Activated T-cell treated with anti-CD3 and anti-CD28 coated beads, Interleukin-2, amount 50 U/mL, for 4 hours (primary cell): ENCODE results near the gene IL12RB1. TPM values are rescaled to one million over a fixed set of nuclear protein-coding genes. Genes with fewer than 3 reads are reported as not detected.

ENCODE experiments used
- total RNA-seq, 3 donors: library from RNA; stranded (reverse); gene quantifications; one replicate each; pipeline ENCODE4 v1.2.1, GENCODE V29; 2021

Gene IL12RB1
- total RNA-seq, 3 donors from 2014 or later: 10.4 to 16.1 (median 14.8) TPM

Other genes starting within 250 kb of the IL12RB1 start
- 100 to 1,000 TPM; 181 to 220 (median 189) TPM for gene JAK3, start 239.0 kb downstream of the IL12RB1 start, total RNA-seq
- gene RPL18A, start 227.0 kb downstream of the IL12RB1 start, total RNA-seq: 1,000 to 10,000 TPM; 4,001 to 4,060 (median 4,048) TPM
- gene SLC5A5, start 215.0 kb downstream of the IL12RB1 start, total RNA-seq: 1 to 10 TPM in 2 of 3 donors, under 1 TPM in 1; 0.98 to 1.6 (median 1.1) TPM
- gene CCDC124, start 153.9 kb downstream of the IL12RB1 start, total RNA-seq: 100 to 1,000 TPM; 228 to 261 (median 236) TPM
- gene KCNN1, start 119.8 kb downstream of the IL12RB1 start, total RNA-seq: under 1 TPM in 2 of 3 donors, not detected in 1; 0.24 to 0.32 TPM
- gene ARRDC2, start 78.8 kb downstream of the IL12RB1 start, total RNA-seq: 10 to 100 TPM; 19.4 to 24.4 (median 22.4) TPM
- gene MAST3, start 10.8 kb upstream of the IL12RB1 start, total RNA-seq: 10 to 100 TPM; 10.4 to 11.1 (median 10.7) TPM
- gene PIK3R2, start 66.2 kb upstream of the IL12RB1 start, total RNA-seq: 10 to 100 TPM; 16.5 to 21.4 (median 19.6) TPM
- 10 to 100 TPM; 13.6 to 36.7 (median 13.8) TPM for gene IFI30, start 86.9 kb upstream of the IL12RB1 start, total RNA-seq
- 10 to 100 TPM; 33.9 to 39.7 (median 35.7) TPM for gene MPV17L2, start 106.3 kb upstream of the IL12RB1 start, total RNA-seq
- gene RAB3A, start 117.1 kb upstream of the IL12RB1 start, total RNA-seq: 1 to 10 TPM; 3.6 to 8.0 (median 6.6) TPM
- not detected for gene PDE4C, start 139.5 kb upstream of the IL12RB1 start, total RNA-seq
- gene IQCN, start 187.5 kb upstream of the IL12RB1 start, total RNA-seq: under 1 TPM; 0.35 to 0.42 (median 0.38) TPM
- 100 to 1,000 TPM; 232 to 244 (median 242) TPM for gene JUND, start 194.7 kb upstream of the IL12RB1 start, total RNA-seq
- 100 to 1,000 TPM; 209 to 254 (median 230) TPM for gene LSM4, start 236.1 kb upstream of the IL12RB1 start, total RNA-seq